Measurements from ENCODE around the gene PCBP3. TPM values are rescaled to one million over a fixed set of nuclear protein-coding genes. Genes with fewer than 3 reads are reported as not detected.

The PCBP3 gene
- total and polyA plus RNA-seq, 2 donors (not counting 3 experiments of a cell fraction or from before 2014, with no cell fraction given), result 0.06 to 1.1 TPM

DNA sequence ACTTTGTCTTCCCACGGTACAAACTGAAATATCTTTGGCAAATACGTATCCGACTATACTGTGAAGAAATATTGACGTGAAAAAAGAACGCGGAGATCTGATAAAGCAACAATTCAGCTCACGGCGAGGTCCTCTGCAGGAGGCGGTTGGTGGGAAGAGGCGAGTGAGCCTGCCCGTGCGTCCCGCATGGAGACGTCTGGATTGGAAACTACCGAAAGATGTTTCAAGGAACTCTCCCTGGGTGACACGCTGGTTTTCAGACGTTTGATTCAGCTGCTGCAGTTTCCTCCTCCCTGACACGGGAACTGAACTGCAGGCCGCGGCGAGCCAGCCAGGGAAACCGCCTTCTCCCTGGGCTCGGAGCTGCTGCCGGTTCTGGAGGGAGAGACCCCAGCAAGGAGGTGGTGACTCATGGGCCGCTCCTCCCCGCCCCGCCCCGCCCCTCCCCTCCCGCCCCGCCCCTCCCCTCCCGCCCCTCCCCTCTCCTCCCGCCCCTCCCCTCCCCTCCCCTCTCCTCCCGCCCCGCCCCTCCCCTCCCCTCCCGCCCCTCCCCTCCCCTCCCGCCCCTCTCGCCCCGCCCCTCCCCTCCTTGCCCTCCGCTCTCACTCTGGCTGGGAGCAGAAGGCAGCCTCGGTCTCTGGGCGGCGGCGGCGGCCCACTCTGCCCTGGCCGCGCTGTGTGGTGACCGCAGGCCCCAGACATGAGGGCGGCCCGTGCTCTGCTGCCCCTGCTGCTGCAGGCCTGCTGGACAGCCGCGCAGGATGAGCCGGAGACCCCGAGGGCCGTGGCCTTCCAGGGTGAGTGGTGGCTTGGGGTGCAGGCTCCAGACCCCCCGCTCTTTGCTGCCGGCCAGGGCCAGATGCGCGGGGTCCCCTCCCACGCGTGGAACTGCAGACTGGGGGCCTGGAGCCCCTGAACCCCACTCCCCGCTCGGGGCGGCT, 337.9 kb downstream of the PCBP3 start, which contains the start of gene COL6A1:
COL6A1 (plus strand) TSS at position 620 of the 941 bp plus-strand sequence; CDS start at position 701, 81 bp downstream.
- BruUV-seq (replicated peaks), result no TSS peak

More for the DNA sequence above, 337.9 kb downstream of the PCBP3 start, which contains the start of gene COL6A1:
- peak within 1 kb of the TSS; percentile 28 for H3K27ac ChIP-seq (ENCODE audit: insufficient read depth, low read depth, low read length)
- H3K4me3 ChIP-seq (replicated peaks in 1 of 3; ENCODE audit: insufficient read depth in 1 of 3, low read depth in 1 of 3, low read length in 3 of 3), result peak within 1 kb of the TSS; percentile 47 to 50 (median 50)
- ChIA-PET CTCF (interaction anchor here (0.5 to 1.8 kb wide), 4 partner anchors 8 to 40 kb away, joined by 3 to 8 read pairs (median 3); no protein-coding TSS in a partner anchor), POLR2A (no interaction called here)
- H3K9me3 ChIP-seq (replicated peaks; ENCODE audit: control insufficient read depth, insufficient read depth, low read length), result no peaks in the 10 kb centered on the region
- H3K79me2 ChIP-seq (ENCODE audit: control insufficient read depth, insufficient read depth, low read length), result no peaks in the 10 kb centered on the region
- no peaks in the 10 kb centered on the region for H4K20me1 ChIP-seq (replicated peaks; ENCODE audit: control insufficient read depth, extremely low read depth, insufficient read depth, low read length)
- H3K9ac ChIP-seq (replicated peaks; ENCODE audit: extremely low read depth, insufficient read depth, low read length), result peak within 1 kb of the TSS; percentile 57
- TF ChIP-seq GATA2 (IDR thresholded peaks at IDR 0.05; ENCODE audit: insufficient read depth, insufficient read length, low read depth, low read length) (peak; percentile 22), POLR2A (IDR thresholded peaks at IDR 0.05; ENCODE audit: low read depth, low read length) (peak; percentile 20), POLR2AphosphoS5 (IDR thresholded peaks at IDR 0.05; ENCODE audit: insufficient read depth, low read depth, low read length) (peak; percentile 17), MYC (IDR thresholded peaks at IDR 0.05; ENCODE audit: low read depth, low read length) (no peak)
- TF ChIP-seq, protein P1, sequence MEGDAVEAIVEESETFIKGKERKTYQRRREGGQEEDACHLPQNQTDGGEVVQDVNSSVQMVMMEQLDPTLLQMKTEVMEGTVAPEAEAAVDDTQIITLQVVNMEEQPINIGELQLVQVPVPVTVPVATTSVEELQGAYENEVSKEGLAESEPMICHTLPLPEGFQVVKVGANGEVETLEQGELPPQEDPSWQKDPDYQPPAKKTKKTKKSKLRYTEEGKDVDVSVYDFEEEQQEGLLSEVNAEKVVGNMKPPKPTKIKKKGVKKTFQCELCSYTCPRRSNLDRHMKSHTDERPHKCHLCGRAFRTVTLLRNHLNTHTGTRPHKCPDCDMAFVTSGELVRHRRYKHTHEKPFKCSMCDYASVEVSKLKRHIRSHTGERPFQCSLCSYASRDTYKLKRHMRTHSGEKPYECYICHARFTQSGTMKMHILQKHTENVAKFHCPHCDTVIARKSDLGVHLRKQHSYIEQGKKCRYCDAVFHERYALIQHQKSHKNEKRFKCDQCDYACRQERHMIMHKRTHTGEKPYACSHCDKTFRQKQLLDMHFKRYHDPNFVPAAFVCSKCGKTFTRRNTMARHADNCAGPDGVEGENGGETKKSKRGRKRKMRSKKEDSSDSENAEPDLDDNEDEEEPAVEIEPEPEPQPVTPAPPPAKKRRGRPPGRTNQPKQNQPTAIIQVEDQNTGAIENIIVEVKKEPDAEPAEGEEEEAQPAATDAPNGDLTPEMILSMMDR (IDR thresholded peaks at IDR 0.05; ENCODE audit: extremely low read depth in 1 of 2, insufficient read depth in 1 of 2, low read depth in 1 of 2, low read length in 2 of 2), result no peak
- intact Hi-C loops (cut with micrococcal nuclease), result loop anchor here (1.0 kb wide), 1 partner anchor 8 kb away; no protein-coding TSS in a partner anchor
- peak within 1 kb of the TSS; percentile 94 for H3K4me2 ChIP-seq (ENCODE audit: insufficient read depth, low read length)
- no peaks in the 10 kb centered on the region for H3K9me1 ChIP-seq (replicated peaks; ENCODE audit: control insufficient read depth, extremely low read depth, insufficient read depth, low read length)
- no peaks in the 10 kb centered on the region for H3K36me3 ChIP-seq (ENCODE audit: control insufficient read depth in 2 of 2, extremely low read depth in 1 of 2, insufficient read depth in 2 of 2, low read length in 2 of 2)
- peaks cover 9% of the 10 kb centered on the region for H3K4me1 ChIP-seq (ENCODE audit: control insufficient read depth, extremely low read depth, insufficient read depth, low read length)
- dilution Hi-C loops (cut with MboI; ENCODE audit: extremely low pct_ligation_motif_present, low sequenced_read_pairs), result no loop called here
- H3K27me3 ChIP-seq (ENCODE audit: control insufficient read depth in 2 of 2, insufficient read depth in 2 of 2, low read length in 2 of 2), result peaks cover 0 to 4% of the 10 kb centered on the region in 2 experiments
- peak; percentile 83 for DNase-seq (ENCODE audit: low read depth, low spot score)
- H2AFZ ChIP-seq (ENCODE audit: low read depth, low read length), result peak within 1 kb of the TSS; percentile 82
- FAIRE-seq, result peak; percentile 85

Data from endothelial cell of umbilical vein (primary cell).